H1 (cell line): ENCODE results near the gene KANSL2. TPM values are rescaled to one million over a fixed set of nuclear protein-coding genes. Genes with fewer than 3 reads are reported as not detected.
"Not testable (repeated sequence)": the region's sequence is repeated elsewhere in the genome, so short reads cannot be mapped to it uniquely, and the experiment has no call there.

Experiments
- CTCF ChIA-PET: fragments of 300-600 bp; sonication (Branson Sonifier 250); formaldehyde crosslinking; loops from one replicate; lab custom pipeline; 2021; ENCODE audit not compliant: partially characterized antibody; lab: Charles Lee
- POLR2A ChIA-PET: fragments of 300-600 bp; sonication (Branson Sonifier 250); formaldehyde crosslinking; loops from one replicate; lab custom pipeline; 2021; ENCODE audit warnings: inconsistent platforms; ENCODE audit not compliant: partially characterized antibody; lab: Charles Lee
- DNase-seq, 2 experiments: peaks; one replicate each; pipeline versions ENCODE4 v3.0.0 to v3.0.0-alpha.2; 2010 to 2022; ENCODE audit warnings: low spot score in 2 of 2, low read depth in 1 of 2, mixed read lengths in 1 of 2
- FAIRE-seq: peaks from 2 replicates; lab custom pipeline; 2011; peaks lifted over from hg19 to GRCh38; lab: Jason Lieb, UNC
- H2AFZ ChIP-seq: 2 replicates; pipeline ENCODE4 v1.8.1; 2012; ENCODE audit warnings: low read length, inconsistent platforms
- H2AK5ac ChIP-seq: 2 replicates; pipeline ENCODE4 v1.6.1; 2013; ENCODE audit warnings: low read depth, low read length
- H2BK120ac ChIP-seq: replicated peaks from 2 replicates; pipeline ENCODE3; 2013; ENCODE audit warnings: low read depth, low read length, inconsistent platforms
- H2BK12ac ChIP-seq: 2 replicates; pipeline ENCODE4 v1.6.1; 2013; ENCODE audit warnings: low read depth, low read length
- H2BK15ac ChIP-seq: 2 replicates; pipeline ENCODE4 v1.6.1; 2013; ENCODE audit warnings: low read length
- H2BK20ac ChIP-seq: 2 replicates; pipeline ENCODE4 v1.6.1; 2013; ENCODE audit warnings: low read length
- H2BK5ac ChIP-seq: 2 replicates; pipeline ENCODE4 v1.6.1; 2013; ENCODE audit warnings: low read depth, low read length
- H3K14ac ChIP-seq: 2 replicates; pipeline ENCODE4 v1.6.1; 2013; ENCODE audit warnings: inconsistent platforms; ENCODE audit not compliant: insufficient read length
- H3K18ac ChIP-seq: 2 replicates; pipeline ENCODE4 v1.6.1; 2013; ENCODE audit warnings: low read length; ENCODE audit errors: extremely low read depth
- H3K23ac ChIP-seq: 2 replicates; pipeline ENCODE4 v1.6.1; 2013; ENCODE audit warnings: inconsistent platforms; ENCODE audit not compliant: insufficient read length
- H3K23me2 ChIP-seq: 2 replicates; pipeline ENCODE4 v1.6.1; 2013; ENCODE audit warnings: low read depth, low read length
- H3K27ac ChIP-seq: 2 replicates; pipeline ENCODE4 v1.6.1; 2011; ENCODE audit warnings: low read depth, low read length, inconsistent platforms
- H3K27me3 ChIP-seq, 4 experiments: replicated peaks in 1 of 4; 1 replicate in 1 of 4; 2 replicates in 3 of 4; pipeline versions ENCODE4 v1.6.1 to v1.8.1; 2011 to 2013; ENCODE audit warnings: low read length in 3 of 4, mild to moderate bottlenecking in 3 of 4, inconsistent platforms in 2 of 4, mixed read lengths in 2 of 4, moderate library complexity in 1 of 4; ENCODE audit not compliant: control insufficient read depth in 3 of 4, insufficient read depth in 3 of 4; ENCODE audit errors: extremely low read depth in 1 of 4
- H3K36me3 ChIP-seq, 4 experiments: 2 replicates each; pipeline versions ENCODE4 v1.6.1 to v1.8.1; 2011 to 2013; ENCODE audit warnings: mild to moderate bottlenecking in 4 of 4, low read length in 3 of 4, moderate library complexity in 2 of 4, control low read depth in 1 of 4, inconsistent platforms in 1 of 4; ENCODE audit not compliant: insufficient read depth in 4 of 4, control insufficient read depth in 2 of 4
- H3K4ac ChIP-seq: replicated peaks from 2 replicates; pipeline ENCODE3; 2013; ENCODE audit warnings: low read length, low read depth, mixed read lengths, inconsistent platforms; ENCODE audit not compliant: insufficient read length
- H3K4me1 ChIP-seq, 4 experiments: replicated peaks in 1 of 4; 1 replicate in 1 of 4; 2 replicates in 3 of 4; pipeline versions ENCODE4 v1.6.1 to v1.8.1; 2011 to 2013; ENCODE audit warnings: low read length in 3 of 4, inconsistent platforms in 2 of 4, mixed read lengths in 1 of 4; ENCODE audit not compliant: insufficient read depth in 4 of 4, control insufficient read depth in 3 of 4
- H3K4me2 ChIP-seq, 2 experiments: 2 replicates each; pipeline versions ENCODE4 v1.6.1 to v1.8.1; 2011 to 2013; ENCODE audit warnings: low read depth in 2 of 2, low read length in 2 of 2, control low read depth in 1 of 2, inconsistent platforms in 1 of 2, mild to moderate bottlenecking in 1 of 2; ENCODE audit not compliant: insufficient read depth in 1 of 2
- H3K4me3 ChIP-seq, 4 experiments: fragments of 200-600, 300-600 bp in 1 of 4; sonication (generic), shearing (Covaris generic), sonication (Bioruptor Twin) in 1 of 4; 2 replicates each; pipeline versions ENCODE4 v1.5.1 to v1.8.1; 2011 to 2016; ENCODE audit warnings: low read length in 4 of 4, low read depth in 3 of 4, control low read depth in 2 of 4, inconsistent platforms in 2 of 4, mild to moderate bottlenecking in 2 of 4, mixed read lengths in 1 of 4, moderate library complexity in 1 of 4; ENCODE audit not compliant: insufficient read depth in 2 of 4; ENCODE audit errors: extremely low read depth in 1 of 4
- H3K56ac ChIP-seq: replicated peaks from 2 replicates; pipeline ENCODE3; 2013; ENCODE audit warnings: low read depth, mild to moderate bottlenecking, mixed read lengths, low read length, inconsistent platforms; ENCODE audit not compliant: insufficient read length
- H3K79me1 ChIP-seq: 2 replicates; pipeline ENCODE4 v1.6.1; 2013; ENCODE audit warnings: low read depth, low read length, control low read depth
- H3K79me2 ChIP-seq, 2 experiments: 2 replicates each; pipeline versions ENCODE4 v1.6.1 to v1.8.1; 2012 to 2013; ENCODE audit warnings: low read length in 2 of 2, mild to moderate bottlenecking in 2 of 2, inconsistent platforms in 1 of 2; ENCODE audit not compliant: insufficient read depth in 2 of 2, control insufficient read depth in 1 of 2
- H3K9ac ChIP-seq, 4 experiments: replicated peaks in 1 of 4; 1 replicate in 1 of 4; 2 replicates in 3 of 4; pipeline versions ENCODE4 v1.6.1 to v1.8.1; 2011 to 2013; ENCODE audit warnings: low read depth in 3 of 4, low read length in 3 of 4, control low read depth in 2 of 4, mild to moderate bottlenecking in 2 of 4, moderate library complexity in 2 of 4, inconsistent platforms in 1 of 4; ENCODE audit errors: extremely low read depth in 1 of 4
- H3K9me3 ChIP-seq, 2 experiments: 2 replicates each; pipeline versions ENCODE4 v1.6.1 to v1.8.1; 2012 to 2013; ENCODE audit warnings: mild to moderate bottlenecking in 2 of 2, moderate library complexity in 2 of 2, control low read depth in 1 of 2, inconsistent platforms in 1 of 2, low read depth in 1 of 2, low read length in 1 of 2, mixed read lengths in 1 of 2; ENCODE audit not compliant: insufficient read depth in 2 of 2
- H4K20me1 ChIP-seq, 2 experiments: replicated peaks in 1 of 2; 2 replicates each; pipeline versions ENCODE3 to v1.8.1; 2011 to 2013; ENCODE audit warnings: inconsistent platforms in 2 of 2, low read length in 2 of 2, mild to moderate bottlenecking in 1 of 2; ENCODE audit not compliant: insufficient read depth in 2 of 2, control insufficient read depth in 1 of 2
- H4K5ac ChIP-seq: 2 replicates; pipeline ENCODE4 v1.6.1; 2013; ENCODE audit warnings: low read length, low read depth, mixed read lengths, inconsistent platforms; ENCODE audit not compliant: insufficient read length
- H4K8ac ChIP-seq: 2 replicates; pipeline ENCODE4 v1.8.0; 2013; ENCODE audit warnings: mild to moderate bottlenecking, moderate library complexity, low read length, inconsistent platforms; ENCODE audit not compliant: insufficient read depth; ENCODE audit errors: extremely low read depth
- H4K91ac ChIP-seq: replicated peaks from 2 replicates; pipeline ENCODE3; 2013; ENCODE audit warnings: low read length, mixed read lengths, inconsistent platforms; ENCODE audit not compliant: insufficient read length
- WGBS, 2 experiments: shearing (Covaris generic) in 1 of 2; methylation state at CpG; one replicate each; pipeline versions ENCODE4 v1.1.6 to v1.1.7; 2013 to 2015; ENCODE audit warnings: low lambda C conversion rate in 2 of 2, mixed read lengths in 2 of 2, inconsistent platforms in 1 of 2, low coverage in 1 of 2, missing lambda C conversion rate in 1 of 2; ENCODE audit not compliant: insufficient replicate concordance in 2 of 2, insufficient coverage in 1 of 2, insufficient read length in 1 of 2; ENCODE audit errors: extremely low coverage in 1 of 2, missing lambda C conversion rate in 1 of 2; 5-methylcytosine and 5-hydroxymethylcytosine counted together
- polyA plus RNA-seq, 7 experiments: library from polyadenylated mRNA; depleted of rRNA in 3 of 7; stranded (reverse) in 5 of 7; unstranded in 2 of 7; fragments of >200 nt in 5 of 7; fragments of 200-250 nt in 2 of 7; gene quantifications; 1 replicate in 5 of 7; 2 replicates in 1 of 7; 4 replicates in 1 of 7; pipeline versions ENCODE4 v1.2.1 to v1.2.3, GENCODE V29; 2011 to 2013; ENCODE audit warnings: missing spikeins in 2 of 7, mixed read lengths in 2 of 7
- total RNA-seq: library from RNA; stranded (reverse); fragmentation: NEBNext Ultra II Directional; extraction: Animal tissue kit (Norgen Biotek cat#: 25700); gene quantifications from 2 replicates; pipeline ENCODE4 v1.2.1, GENCODE V29; 2021

KANSL2 gene
- total and polyA plus RNA-seq, 2 of the 8 experiments (the other 6 are each of a cell fraction or from before 2014, with no cell fraction given) = 48.4 to 50.7 TPM

GRCh38 chr12:48645354-48645753 is 36.7 kb downstream of the KANSL2 start:
- H4K91ac ChIP-seq, H4K8ac ChIP-seq, H3K4me1 ChIP-seq, H2BK120ac ChIP-seq, H4K5ac ChIP-seq, H3K4me2 ChIP-seq, H3K27me3 ChIP-seq, H2BK20ac ChIP-seq, H3K18ac ChIP-seq, H2BK12ac ChIP-seq, H2AK5ac ChIP-seq, H2BK5ac ChIP-seq, H3K79me1 ChIP-seq, H3K23me2 ChIP-seq, CTCF ChIA-PET, H3K9ac ChIP-seq, H4K20me1 ChIP-seq, H3K4ac ChIP-seq, H3K14ac ChIP-seq, H2AFZ ChIP-seq, H3K23ac ChIP-seq, H3K79me2 ChIP-seq, H3K56ac ChIP-seq, FAIRE-seq, H3K27ac ChIP-seq, H2BK15ac ChIP-seq, DNase-seq, H3K4me3 ChIP-seq: not testable (repeated sequence)
- Histone ChIP-seq H3K36me3 (peaks cover 0 to 43% (median 19%) of the 10 kb centered on the region in 4 experiments; a peak in 6 of 8 replicates), H3K9me3 (peaks cover 9 to 30% of the 10 kb centered on the region in 2 experiments)
- POLR2A ChIA-PET = interaction anchor here (1.2 kb wide), 1 partner anchor 8 kb away, joined by 3 read pairs; no protein-coding TSS in a partner anchor
- 100% methylated on average over 2 of the region's 8 CpGs; no CpG with 5 or more reads in 1 of the 2 experiments for WGBS, 2 experiments
